Measurements from ENCODE around the gene GRM7. TPM values are rescaled to one million over a fixed set of nuclear protein-coding genes. Genes with fewer than 3 reads are reported as not detected.

The GRM7 gene
- total and polyA plus RNA-seq, 2 of the 4 experiments (the other 2 are of a cell fraction): not detected

GRCh38 chr3:7546253-7546652 lies 685.3 kb downstream of the GRM7 start:
- Histone ChIP-seq H4K91ac (ENCODE audit: insufficient read depth, low read depth, low read length) (no peak overlapping the region), H2AFZ (replicated peaks; ENCODE audit: low read length, poor library complexity) (no peak overlapping the region), H3K18ac (ENCODE audit: low read depth, low read length) (no peak overlapping the region), H4K8ac (ENCODE audit: low read depth in 2 of 2, low read length in 2 of 2) (no peak overlapping the region), H2BK120ac (ENCODE audit: low read depth, low read length) (no peak overlapping the region), H3K56ac (ENCODE audit: extremely low read depth, insufficient read depth, low read length) (no peak overlapping the region), H2AK5ac (ENCODE audit: low read depth, low read length) (no peak overlapping the region), H3K27ac (ENCODE audit: insufficient read depth, low read length) (no peak overlapping the region), H3K4me3 (ENCODE audit: insufficient read depth, low read depth, low read length) (no peak overlapping the region), H3K27me3 (ENCODE audit: control insufficient read depth, insufficient read depth, low read length) (no peaks in the 10 kb centered on the region), H3K4ac (ENCODE audit: low read depth, low read length) (no peak overlapping the region), H3K4me2 (ENCODE audit: low read depth, low read length) (no peak overlapping the region), H3K4me1 (ENCODE audit: control insufficient read depth, insufficient read depth, low read length) (no peaks in the 10 kb centered on the region), H3K9me1 (ENCODE audit: insufficient read depth, low read length) (no peaks in the 10 kb centered on the region), H3K79me1 (ENCODE audit: low read depth in 1 of 2, low read length in 2 of 2) (no peaks in the 10 kb centered on the region), H4K5ac (ENCODE audit: low read depth, low read length) (no peak overlapping the region), H4K20me1 (ENCODE audit: insufficient read depth, low read length) (no peaks in the 10 kb centered on the region), H3K23ac (ENCODE audit: low read depth, low read length) (no peak overlapping the region), H2AK9ac (replicated peaks; ENCODE audit: low read depth, low read length, poor library complexity) (no peak overlapping the region), H3K14ac (replicated peaks; ENCODE audit: low read depth, low read length) (no peak overlapping the region), H2BK15ac (ENCODE audit: low read depth, low read length) (no peak overlapping the region), H3K36me3 (ENCODE audit: control insufficient read depth, insufficient read depth, low read length) (no peaks in the 10 kb centered on the region), H3K9ac (ENCODE audit: low read depth, low read length) (no peak overlapping the region), H2BK20ac (ENCODE audit: low read depth, low read length) (no peak overlapping the region), H2BK5ac (ENCODE audit: low read depth, low read length, poor library complexity, severe bottlenecking) (no peak overlapping the region), H3K9me3 (ENCODE audit: control insufficient read depth, insufficient read depth, low read length) (peaks cover 10% of the 10 kb centered on the region)
- ATAC-seq (ENCODE audit: low read depth): no peak
- POLR2A ChIA-PET (ENCODE audit: unreplicated experiment): no interaction called here
- dilution Hi-C loops (cut with HindIII; ENCODE audit: low sequenced_read_pairs, unreplicated experiment) (no loop called here), in situ Hi-C loops (cut with MboI; ENCODE audit: low sequenced_read_pairs) (no loop called here), intact Hi-C loops (cut with micrococcal nuclease) (no loop called here)
- no peak for TF ChIP-seq POLR2A (IDR thresholded peaks at IDR 0.05; ENCODE audit: low read depth, low read length)
- TF ChIP-seq ELK1 (IDR thresholded peaks at IDR 0.05; ENCODE audit: borderline replicate concordance, low read depth, low read length): no peak
- TF ChIP-seq MAZ (IDR thresholded peaks at IDR 0.05; ENCODE audit: borderline replicate concordance, low read depth, low read length): no peak
- TF ChIP-seq NFE2L2 (IDR thresholded peaks at IDR 0.05; ENCODE audit: low read depth, low read length): no peak
- TF ChIP-seq MXI1 (IDR thresholded peaks at IDR 0.05; ENCODE audit: borderline replicate concordance, low read depth, low read length): no peak
- no peak for TF ChIP-seq CHD1 (IDR thresholded peaks at IDR 0.05; ENCODE audit: low read depth, low read length)
- TF ChIP-seq SMC3 (IDR thresholded peaks at IDR 0.05; ENCODE audit: low read depth, low read length): no peak
- no peak for TF ChIP-seq RCOR1 (IDR thresholded peaks at IDR 0.05; ENCODE audit: insufficient replicate concordance, low read length)
- TF ChIP-seq CEBPB (IDR thresholded peaks at IDR 0.05; ENCODE audit: low read depth, low read length): no peak
- no peak for TF ChIP-seq BHLHE40 (IDR thresholded peaks at IDR 0.05; ENCODE audit: low read depth, low read length)
- BruUV-seq (replicated peaks): no TSS peak
- no CpG with 5 or more reads among the region's 4 CpGs for WGBS, 2 experiments (ENCODE audit: extremely low coverage in 2 of 2, insufficient read length in 1 of 2)
- CTCF ChIA-PET: interaction anchor here (0.7 kb wide), 1 partner anchor 17 kb away, joined by 3 read pairs; no protein-coding TSS in a partner anchor
- DNase-seq: no peak

Data from IMR-90 (cell line).